GM12872 (cell line): ENCODE data around the gene TENM4.

Source experiments
- TF ChIP-seq, protein P1 (sequence below): IDR thresholded peaks from 3 replicates; pipeline ENCODE4 v1.5.1; 2011; ENCODE audit warnings: low read depth, mild to moderate bottlenecking, low read length, moderate library complexity; ENCODE audit not compliant: insufficient read depth

Gene TENM4

DNA sequence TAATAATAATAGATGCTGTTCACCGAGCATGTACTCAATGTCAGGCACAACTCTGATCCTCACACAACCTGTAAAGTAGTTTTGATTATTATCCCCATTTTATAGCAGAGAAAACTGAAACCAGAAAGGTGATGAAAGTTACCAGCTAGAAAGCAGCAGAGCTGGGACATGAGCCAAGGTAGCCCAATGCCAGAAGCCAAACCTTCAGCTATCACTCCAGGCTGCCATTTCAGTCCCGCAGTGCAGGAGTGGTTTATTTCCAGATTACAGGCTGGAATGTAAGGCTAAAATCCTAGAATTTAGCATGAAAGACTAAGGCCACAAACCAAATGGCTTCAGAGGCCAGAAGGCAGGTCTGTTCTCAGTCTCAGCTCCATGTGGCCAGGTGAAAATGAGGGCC is 108.8 kb downstream of the TENM4 start:
- TF ChIP-seq, protein P1, sequence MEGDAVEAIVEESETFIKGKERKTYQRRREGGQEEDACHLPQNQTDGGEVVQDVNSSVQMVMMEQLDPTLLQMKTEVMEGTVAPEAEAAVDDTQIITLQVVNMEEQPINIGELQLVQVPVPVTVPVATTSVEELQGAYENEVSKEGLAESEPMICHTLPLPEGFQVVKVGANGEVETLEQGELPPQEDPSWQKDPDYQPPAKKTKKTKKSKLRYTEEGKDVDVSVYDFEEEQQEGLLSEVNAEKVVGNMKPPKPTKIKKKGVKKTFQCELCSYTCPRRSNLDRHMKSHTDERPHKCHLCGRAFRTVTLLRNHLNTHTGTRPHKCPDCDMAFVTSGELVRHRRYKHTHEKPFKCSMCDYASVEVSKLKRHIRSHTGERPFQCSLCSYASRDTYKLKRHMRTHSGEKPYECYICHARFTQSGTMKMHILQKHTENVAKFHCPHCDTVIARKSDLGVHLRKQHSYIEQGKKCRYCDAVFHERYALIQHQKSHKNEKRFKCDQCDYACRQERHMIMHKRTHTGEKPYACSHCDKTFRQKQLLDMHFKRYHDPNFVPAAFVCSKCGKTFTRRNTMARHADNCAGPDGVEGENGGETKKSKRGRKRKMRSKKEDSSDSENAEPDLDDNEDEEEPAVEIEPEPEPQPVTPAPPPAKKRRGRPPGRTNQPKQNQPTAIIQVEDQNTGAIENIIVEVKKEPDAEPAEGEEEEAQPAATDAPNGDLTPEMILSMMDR = no peak

DNA sequence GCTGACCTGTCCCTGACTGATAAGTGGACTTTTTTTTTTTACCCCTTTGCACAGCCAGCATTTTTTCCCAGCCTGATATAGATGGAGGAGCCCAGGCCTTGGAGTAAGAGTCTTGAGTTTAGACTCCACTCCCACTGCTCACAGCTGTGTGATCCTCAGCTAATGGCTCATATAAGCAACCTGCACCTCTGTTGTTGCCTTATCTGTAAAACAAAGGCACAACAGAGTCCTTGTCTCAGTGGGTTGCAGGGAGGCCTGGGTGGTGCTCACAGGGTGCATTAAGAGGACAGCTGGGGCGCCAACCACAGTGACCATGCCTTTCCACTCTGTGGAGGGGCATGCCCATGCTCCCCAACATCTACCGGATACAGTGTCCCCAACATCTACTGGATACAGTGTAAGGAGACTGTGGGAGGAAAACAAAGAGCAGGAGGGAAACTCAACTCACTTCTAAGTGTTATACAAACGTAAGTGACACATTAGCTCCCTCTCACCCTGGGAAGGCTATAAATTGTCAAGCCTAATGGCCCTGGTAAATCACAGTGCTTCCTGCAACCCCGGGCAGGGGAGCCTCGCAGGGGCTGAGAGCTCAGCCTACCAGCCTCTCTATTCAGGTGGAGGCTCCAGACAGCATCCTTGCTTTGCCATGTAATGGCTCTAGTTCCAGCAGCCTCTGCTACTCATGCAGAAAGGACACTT is 109.5 kb downstream of the TENM4 start:
- TF ChIP-seq, protein P1 = no peak

DNA sequence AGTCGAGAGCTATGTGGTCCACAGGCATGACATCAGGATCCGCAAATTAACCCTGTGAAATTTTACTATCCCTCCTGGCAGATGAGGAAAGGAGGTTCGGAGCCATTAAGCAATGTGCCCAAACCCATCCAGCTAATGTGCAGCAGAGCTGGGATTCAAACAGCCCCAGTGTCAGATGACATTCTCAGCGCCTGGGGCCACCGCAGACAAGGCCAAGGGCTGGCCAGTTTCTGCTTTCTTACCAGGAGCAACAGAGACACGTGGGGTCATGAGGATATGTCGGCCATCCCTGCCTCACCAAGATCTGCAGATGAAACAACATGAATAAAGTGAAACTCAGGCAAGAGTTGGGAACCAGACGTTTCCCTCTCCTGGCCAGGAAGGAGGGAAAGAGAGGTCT is 110.2 kb downstream of the TENM4 start:
- TF ChIP-seq, protein P1 = no peak

DNA sequence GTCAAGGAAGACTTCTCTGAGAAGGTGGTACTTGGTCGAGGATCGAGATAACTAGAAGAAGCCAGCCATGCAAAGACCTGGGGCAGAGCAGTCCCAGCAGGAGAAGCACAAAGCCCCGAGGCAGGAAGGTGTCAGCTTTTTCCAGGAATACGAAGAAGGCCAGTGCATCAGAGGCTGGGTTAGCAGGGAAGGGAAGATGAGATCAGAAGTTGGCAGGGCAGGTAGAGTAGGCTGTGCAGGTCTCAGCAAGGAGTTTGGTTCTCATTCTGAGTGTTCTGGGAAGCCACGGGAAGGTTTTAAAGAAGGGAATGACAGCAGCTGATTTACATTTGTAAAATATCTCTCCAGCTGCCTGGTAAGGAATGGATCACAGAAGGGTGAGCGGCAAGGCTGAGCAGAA is 111.3 kb downstream of the TENM4 start:
- TF ChIP-seq, protein P1 = no peak

DNA sequence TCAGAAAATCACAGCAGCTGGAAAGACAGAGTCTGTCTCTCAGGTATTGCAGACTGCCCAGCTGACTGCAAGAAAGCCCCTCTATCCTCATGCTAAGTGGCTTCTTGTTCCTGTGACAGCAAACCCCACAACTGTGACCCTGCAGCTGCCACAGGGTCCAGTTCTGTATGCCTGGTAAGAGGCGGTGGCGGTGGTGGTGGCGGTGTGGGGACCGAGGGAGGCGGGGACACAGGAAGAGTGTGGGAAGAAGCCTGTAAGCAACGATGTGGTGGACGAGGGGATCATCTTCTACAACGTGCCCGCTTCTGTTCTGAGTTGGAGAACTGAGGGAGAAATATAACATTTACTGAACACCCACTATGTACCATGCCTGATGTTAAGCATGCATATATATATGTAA is 112.4 kb downstream of the TENM4 start:
- TF ChIP-seq, protein P1 = no peak

DNA sequence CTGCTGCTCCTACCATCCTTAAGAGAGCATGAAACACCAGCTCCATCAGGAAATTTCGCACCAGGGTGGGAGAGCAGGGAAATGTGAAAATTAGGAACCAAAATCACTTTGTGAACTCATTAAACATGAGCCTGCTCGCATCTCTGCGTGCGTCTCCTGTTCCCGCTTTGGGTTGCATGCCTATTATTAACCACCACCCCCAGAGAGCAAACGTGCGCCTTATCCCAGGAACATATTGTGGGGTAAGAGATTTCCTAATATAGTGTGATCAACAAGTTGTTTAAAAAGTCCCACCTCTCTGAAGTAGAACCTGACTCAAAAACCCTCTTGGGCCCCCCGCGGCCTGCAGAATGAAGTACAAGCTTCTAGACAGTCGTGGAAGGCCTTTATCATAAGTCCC is 115.0 kb downstream of the TENM4 start:
- TF ChIP-seq, protein P1 = no peak

DNA sequence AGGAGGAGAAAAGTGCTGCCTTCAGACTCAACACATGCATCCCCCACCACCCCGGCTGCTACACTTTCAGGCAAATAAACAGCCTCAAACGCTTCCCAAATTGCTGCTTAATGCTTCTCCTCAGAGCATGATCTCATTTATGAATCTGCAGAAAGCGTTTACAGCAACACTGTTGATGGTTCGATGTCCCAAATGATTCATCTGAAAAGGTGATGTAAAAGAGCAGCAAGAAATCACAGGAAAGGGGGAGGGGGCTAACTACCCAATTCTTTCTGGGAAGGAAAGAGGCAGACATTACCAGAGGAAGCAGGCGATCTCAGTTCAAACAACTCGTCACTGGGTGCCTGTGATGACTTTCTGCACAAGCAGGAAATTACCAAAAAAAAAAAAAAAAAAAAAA is 119.6 kb downstream of the TENM4 start:
- TF ChIP-seq, protein P1 = no peak
